GM23338 (cell line): ENCODE results near the gene USH2A.

ENCODE experiments used
- EZH2 ChIP-seq: fragments of 200-600 bp; sonication (generic); IDR thresholded peaks from one replicate; pipeline ENCODE4 v1.8.0; 2017; ENCODE audit warnings: antibody characterized with exemption, mild to moderate bottlenecking, low read depth; ENCODE audit not compliant: unreplicated experiment
- EZH2phosphoT487 ChIP-seq: fragments of 200-600 bp; sonication (generic); IDR thresholded peaks from one replicate; pipeline ENCODE4 v1.8.1; 2018; ENCODE audit warnings: antibody characterized with exemption; ENCODE audit not compliant: unreplicated experiment
- NANOG ChIP-seq: IDR thresholded peaks from 2 replicates; pipeline ENCODE4 v1.6.1; 2016; ENCODE audit warnings: antibody characterized with exemption, borderline replicate concordance
- POLR2AphosphoS5 ChIP-seq: IDR thresholded peaks from 2 replicates; pipeline ENCODE4 v1.6.1; 2016; ENCODE audit warnings: antibody characterized with exemption, low read depth
- STAT1 ChIP-seq: IDR thresholded peaks from one replicate; pipeline ENCODE4 v1.6.1; 2016; ENCODE audit warnings: antibody characterized with exemption; ENCODE audit not compliant: unreplicated experiment
- TF ChIP-seq, protein P1 (sequence below), 2 experiments: fragments of 200-600 bp in 1 of 2; sonication (generic) in 1 of 2; conservative IDR thresholded peaks; 2 replicates each; pipeline versions ENCODE4 v1.5.1 to v1.6.1; 2016 to 2017; ENCODE audit warnings: antibody characterized with exemption in 2 of 2, low read depth in 2 of 2, mild to moderate bottlenecking in 2 of 2, moderate library complexity in 1 of 2
- TF ChIP-seq, protein P2 (sequence below): IDR thresholded peaks from one replicate; pipeline ENCODE4 v1.6.1; 2018; ENCODE audit warnings: antibody characterized with exemption; ENCODE audit not compliant: unreplicated experiment

- TF ChIP-seq EZH2 (no peak), POLR2AphosphoS5 (no peak), STAT1 (no peak), EZH2phosphoT487 (no peak), NANOG (no peak)
- TF ChIP-seq, protein P1, sequence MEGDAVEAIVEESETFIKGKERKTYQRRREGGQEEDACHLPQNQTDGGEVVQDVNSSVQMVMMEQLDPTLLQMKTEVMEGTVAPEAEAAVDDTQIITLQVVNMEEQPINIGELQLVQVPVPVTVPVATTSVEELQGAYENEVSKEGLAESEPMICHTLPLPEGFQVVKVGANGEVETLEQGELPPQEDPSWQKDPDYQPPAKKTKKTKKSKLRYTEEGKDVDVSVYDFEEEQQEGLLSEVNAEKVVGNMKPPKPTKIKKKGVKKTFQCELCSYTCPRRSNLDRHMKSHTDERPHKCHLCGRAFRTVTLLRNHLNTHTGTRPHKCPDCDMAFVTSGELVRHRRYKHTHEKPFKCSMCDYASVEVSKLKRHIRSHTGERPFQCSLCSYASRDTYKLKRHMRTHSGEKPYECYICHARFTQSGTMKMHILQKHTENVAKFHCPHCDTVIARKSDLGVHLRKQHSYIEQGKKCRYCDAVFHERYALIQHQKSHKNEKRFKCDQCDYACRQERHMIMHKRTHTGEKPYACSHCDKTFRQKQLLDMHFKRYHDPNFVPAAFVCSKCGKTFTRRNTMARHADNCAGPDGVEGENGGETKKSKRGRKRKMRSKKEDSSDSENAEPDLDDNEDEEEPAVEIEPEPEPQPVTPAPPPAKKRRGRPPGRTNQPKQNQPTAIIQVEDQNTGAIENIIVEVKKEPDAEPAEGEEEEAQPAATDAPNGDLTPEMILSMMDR (conservative IDR thresholded peaks at IDR 0.05; ENCODE audit: low read depth in 2 of 2): no peak
- TF ChIP-seq, protein P2, sequence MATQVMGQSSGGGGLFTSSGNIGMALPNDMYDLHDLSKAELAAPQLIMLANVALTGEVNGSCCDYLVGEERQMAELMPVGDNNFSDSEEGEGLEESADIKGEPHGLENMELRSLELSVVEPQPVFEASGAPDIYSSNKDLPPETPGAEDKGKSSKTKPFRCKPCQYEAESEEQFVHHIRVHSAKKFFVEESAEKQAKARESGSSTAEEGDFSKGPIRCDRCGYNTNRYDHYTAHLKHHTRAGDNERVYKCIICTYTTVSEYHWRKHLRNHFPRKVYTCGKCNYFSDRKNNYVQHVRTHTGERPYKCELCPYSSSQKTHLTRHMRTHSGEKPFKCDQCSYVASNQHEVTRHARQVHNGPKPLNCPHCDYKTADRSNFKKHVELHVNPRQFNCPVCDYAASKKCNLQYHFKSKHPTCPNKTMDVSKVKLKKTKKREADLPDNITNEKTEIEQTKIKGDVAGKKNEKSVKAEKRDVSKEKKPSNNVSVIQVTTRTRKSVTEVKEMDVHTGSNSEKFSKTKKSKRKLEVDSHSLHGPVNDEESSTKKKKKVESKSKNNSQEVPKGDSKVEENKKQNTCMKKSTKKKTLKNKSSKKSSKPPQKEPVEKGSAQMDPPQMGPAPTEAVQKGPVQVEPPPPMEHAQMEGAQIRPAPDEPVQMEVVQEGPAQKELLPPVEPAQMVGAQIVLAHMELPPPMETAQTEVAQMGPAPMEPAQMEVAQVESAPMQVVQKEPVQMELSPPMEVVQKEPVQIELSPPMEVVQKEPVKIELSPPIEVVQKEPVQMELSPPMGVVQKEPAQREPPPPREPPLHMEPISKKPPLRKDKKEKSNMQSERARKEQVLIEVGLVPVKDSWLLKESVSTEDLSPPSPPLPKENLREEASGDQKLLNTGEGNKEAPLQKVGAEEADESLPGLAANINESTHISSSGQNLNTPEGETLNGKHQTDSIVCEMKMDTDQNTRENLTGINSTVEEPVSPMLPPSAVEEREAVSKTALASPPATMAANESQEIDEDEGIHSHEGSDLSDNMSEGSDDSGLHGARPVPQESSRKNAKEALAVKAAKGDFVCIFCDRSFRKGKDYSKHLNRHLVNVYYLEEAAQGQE: no peak
These were observed 762.2 kb downstream of the USH2A start for GRCh38 chr1:215661033-215661432.
